SU-DHL-6 (cell line): ENCODE results near the gene CYFIP2.

Source experiments
- CTCF ChIP-seq: fragments of 200-600 bp; sonication (generic); IDR thresholded peaks from one replicate; pipeline ENCODE4 v1.5.1; 2017; ENCODE audit warnings: antibody characterized with exemption, mild to moderate bottlenecking, low read length, moderate library complexity; ENCODE audit not compliant: insufficient read depth, poor library complexity, severe bottlenecking
- EZH2phosphoT487 ChIP-seq: fragments of 200-600 bp; sonication (generic), shearing (Covaris generic); conservative IDR thresholded peaks from 2 replicates; pipeline ENCODE4 v1.6.1; 2018; ENCODE audit warnings: mild to moderate bottlenecking, antibody characterized with exemption, low read length, moderate library complexity, mixed read lengths

GRCh38 chr5:157290156-157290980 lies 24.4 kb downstream of the CYFIP2 start:
- TF ChIP-seq CTCF (no peak), EZH2phosphoT487 (no peak)
